ENCODE data around the gene VWA5B1.
"Not testable (repeated sequence)": the region's sequence is repeated elsewhere in the genome, so short reads cannot be mapped to it uniquely, and the experiment has no call there.

VWA5B1 gene

DNA sequence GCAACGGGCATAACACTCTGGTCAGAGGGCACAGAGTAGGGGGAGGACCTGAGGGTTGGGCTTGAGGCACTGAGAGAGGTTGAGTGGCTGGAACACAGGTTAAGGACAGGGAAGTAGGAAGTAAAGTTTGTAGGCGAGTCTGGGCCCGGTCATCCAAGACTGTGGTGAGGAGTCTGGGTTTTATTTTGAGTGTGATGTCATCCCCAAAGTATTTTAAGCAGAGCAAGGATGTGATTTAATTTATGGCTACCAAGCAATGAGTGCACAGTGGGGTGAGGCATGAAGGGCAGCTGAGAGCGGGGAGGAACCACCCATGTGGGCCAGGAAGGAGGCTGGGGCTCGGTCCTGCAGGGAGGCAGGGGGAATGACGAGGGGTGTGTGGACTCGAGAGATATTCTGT lies 11.2 kb upstream of the VWA5B1 start:
- no peak for DNase-seq (ENCODE audit: low spot score)

DNA sequence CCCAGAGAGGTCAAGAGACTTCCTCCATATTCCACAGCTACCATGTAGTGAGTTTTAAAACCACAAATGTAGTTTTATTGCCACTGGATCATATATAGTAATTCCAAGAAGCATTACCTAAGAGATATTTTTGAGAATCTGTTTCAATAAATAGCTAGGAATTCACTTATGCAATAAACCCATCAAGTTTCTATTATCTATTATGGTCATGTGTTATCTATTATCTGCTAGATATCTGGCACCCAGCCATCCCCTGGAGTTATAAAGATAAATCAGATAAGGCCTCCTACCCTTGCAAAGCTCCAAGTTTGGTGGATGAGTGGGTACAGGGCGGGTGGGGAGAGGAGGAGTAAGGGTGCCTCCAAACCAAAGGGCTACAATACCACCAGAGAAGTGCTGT lies 10.3 kb upstream of the VWA5B1 start:
- DNase-seq (ENCODE audit: low spot score) = no peak

DNA sequence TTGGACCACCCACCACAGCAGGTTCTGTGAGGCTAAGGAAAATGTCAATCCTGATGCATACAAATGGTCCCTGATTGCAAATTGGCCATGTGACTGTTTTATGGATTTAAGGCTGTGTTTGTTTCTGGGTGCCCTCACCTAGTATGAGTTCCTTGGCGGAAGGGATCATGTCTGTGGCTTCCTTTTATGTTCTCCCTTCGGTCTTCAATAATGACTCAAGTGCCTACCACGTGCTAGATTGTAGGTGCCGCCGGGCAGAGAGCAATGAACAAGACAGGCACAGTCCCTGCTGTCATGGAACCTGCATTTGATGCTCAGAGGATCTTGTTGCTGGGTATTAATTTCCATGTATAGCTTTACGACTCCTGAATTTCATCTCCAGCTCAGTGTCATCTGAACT lies 9.8 kb upstream of the VWA5B1 start:
- DNase-seq (ENCODE audit: low spot score) = no peak

DNA sequence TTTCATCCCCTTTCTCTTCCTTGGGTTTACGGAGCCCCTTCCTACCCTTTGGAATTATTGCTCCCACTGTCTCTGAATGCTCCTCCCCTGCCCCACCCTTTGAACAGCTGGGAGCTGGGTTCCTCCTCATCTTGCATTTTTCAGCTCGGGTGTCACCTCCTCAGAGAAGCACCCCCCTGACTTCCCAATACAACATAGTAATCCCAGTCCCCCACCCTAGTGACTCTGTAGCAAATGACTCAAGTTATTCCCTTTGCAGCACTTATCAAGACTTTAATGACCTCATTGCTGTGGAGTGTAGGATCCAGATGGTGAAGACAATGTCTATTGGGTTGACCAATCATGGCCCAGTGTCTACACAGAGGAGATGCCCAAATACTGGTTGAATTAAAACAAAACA lies 8.9 kb upstream of the VWA5B1 start:
- no peak for DNase-seq (ENCODE audit: low spot score)

DNA sequence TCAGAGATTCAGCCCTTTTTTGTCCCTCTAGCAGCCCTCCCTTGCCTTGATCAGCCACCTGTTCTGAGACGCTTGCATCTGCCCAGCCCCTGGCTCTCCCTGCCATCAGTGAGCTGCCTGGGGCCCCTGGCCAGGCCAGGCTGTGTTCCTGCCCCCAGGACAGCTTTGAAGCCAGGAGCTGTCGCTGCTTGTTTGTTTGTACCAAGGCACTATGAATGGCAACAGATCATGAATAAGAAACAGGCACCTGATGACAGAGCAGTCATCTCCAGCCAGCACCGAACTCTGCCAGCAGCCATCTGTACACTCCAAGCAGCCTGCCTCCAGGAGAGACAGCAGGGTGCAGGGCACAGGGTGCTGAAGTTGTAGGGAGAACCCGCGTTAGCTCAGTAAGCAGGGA lies 8.1 kb upstream of the VWA5B1 start:
- no peak for DNase-seq (ENCODE audit: low spot score)

DNA sequence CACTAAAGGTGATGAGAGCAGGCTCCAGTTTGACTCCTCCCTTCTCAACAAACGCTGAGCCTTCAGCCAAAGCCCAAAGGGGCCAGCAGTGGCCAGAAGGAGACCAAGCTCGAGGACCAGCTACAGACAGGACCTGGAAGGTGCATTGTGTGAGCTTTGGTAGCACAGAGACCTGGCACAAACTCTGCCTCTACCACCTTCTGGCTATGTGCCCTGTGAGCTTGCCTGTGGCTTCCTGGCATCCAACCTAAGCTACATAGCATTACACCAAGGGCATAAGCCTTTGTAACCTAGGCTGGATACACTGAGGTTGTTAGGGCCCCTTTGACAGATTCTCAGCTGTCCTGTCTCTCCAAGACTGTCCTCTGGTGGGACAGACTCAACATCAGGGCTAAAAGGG lies 6.6 kb upstream of the VWA5B1 start:
- no peak for DNase-seq (ENCODE audit: low spot score)

DNA sequence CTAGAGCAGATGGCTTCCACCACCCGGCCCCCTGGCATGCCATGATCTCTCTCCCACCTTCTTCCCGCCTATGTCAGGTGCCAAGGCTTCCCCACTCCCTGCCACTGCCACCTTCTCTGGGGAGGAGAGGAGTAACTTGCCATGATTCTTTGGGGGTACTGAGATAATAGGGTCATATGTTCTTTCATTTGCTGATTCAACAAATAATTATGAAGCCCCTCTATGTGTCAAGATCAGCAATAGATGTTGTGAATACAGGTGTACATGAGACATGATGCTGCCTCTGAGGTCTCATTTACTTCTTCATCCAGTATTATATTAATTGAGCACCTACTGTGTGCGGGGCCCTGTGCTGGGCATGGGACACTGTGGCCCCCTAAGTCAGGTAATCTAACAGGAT lies 6.0 kb upstream of the VWA5B1 start:
- DNase-seq (ENCODE audit: low spot score) = no peak

DNA sequence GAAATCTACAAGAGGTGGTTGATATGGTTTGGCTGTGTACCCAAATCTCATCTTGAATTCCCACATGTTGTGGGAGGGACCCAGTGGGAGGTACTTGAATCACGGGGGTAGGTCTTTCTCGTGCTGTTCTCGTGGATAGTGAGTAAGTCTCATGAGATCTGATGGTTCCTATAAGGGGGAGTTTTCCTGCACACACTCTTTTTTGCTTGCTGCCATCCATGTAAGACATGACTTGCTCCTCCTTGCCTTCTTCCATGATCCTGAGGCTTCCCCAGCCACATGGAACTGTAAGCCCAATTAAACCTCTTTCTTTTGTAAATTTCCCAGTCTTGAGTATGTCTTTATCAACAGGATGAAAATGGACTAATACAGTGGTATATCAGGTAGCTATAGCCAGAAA lies 5.2 kb upstream of the VWA5B1 start:
- DNase-seq (ENCODE audit: low spot score) = no peak

DNA sequence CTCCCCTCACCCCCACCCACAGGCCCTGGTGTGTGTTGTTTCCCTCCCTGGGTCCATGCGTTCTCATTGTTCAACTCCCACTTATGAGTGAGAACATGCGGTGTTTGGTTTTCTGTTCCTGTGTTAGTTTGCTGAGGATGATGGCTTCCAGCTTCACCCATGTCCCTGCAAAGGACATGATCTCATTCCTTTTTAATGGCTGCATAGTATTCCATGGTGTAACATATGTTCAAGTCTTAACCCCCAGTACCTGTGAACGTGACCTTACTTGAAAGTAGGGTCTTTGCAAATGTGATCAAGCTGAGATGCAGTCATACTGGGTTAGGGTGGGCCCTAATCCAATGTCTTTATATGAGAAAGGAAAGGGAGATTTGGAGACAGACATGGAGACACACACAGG lies 3.0 kb upstream of the VWA5B1 start:
- DNase-seq (ENCODE audit: low spot score) = not testable (repeated sequence)

DNA sequence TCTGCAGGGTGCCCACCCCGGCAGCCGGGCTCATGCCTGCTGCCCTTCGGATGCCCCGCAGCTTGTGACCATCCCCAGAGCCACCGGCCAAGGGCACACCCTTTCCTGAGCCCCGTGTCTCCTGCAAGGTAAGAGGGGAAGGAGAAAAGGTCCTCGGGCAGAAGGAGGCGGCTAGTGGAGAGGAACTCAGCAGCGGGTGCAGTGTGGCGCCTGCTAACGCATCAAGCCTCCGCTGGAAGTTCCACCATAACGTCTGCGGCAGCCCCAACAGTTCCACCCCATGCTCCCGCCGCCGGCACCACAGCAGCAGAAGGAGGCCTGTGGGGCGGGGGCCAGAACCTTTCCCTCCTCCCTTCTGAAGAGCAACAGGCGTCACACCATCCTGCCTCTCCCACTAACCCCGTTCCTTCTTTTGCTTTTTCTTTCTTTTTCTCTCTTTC lies 990 bp downstream of the VWA5B1 start:
- no peak for DNase-seq (ENCODE audit: low spot score)

DNA sequence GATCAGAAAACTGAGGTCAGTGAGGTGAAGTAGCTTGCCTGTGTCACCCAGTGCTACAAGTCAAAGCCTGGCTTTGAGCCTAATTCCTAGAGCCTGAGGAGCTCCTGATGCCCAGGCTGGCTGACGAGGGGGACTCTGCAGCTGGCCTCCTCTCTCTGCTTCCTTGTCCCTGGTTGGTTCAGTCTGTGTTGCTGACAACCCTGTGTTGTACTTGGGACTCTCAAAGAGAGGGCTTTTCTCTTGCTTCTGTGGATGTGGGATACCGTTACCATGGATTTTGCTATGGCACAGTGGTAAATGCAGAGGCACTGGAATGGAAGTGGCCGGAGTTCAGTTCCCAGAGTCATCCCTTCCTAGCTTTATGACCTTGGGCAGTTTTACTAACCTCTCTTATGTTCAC lies 8.0 kb downstream of the VWA5B1 start:
- DNase-seq (ENCODE audit: low spot score) = no peak

DNA sequence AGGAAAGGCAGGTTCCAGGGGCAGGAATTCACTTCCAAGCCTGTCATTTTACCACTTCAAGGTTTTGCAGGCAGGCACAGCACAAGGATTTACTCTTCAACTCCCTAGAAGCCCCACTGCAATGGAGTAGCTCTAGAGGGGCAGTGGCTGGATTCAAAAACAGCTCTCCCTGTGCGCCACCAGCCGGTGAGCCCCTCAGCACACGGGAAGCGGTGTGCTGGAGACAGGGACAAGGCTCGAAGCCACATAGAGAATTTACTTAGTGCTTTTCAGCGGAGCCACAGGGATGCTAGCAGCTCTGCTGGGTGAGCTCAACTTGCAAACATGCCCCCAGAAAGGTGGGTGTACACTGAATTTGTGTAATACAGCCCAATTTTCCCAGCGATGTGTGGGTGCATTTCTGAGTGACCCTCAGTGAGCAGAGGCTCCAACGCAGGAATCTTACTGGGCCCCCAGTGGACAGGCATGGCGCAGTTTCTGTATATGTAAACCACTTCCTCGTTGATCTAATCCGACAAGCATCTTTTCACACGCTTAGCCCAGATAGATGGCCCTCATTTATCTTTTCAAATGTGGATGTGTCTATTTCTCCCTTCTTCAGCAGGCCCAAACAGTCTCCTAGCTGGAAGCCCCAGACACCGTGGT lies 10.9 kb downstream of the VWA5B1 start:
- no peak for DNase-seq (ENCODE audit: low spot score)

DNA sequence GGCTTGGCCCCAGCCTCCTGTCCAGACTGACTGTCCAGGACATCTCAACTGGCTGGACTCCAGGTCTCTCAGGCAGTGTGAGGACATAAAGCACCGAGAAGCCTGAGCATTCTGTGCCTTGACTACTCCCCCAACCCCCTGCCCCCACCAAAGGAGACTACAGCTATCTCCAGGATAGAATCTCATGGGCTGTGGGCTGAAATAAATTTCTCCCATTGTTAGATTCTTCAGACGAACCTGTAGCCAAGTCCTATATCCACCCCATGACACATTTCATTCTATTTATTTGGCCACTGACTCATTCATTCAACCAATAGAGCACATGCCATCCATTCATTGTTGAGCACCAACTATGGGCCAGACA lies 11.4 kb downstream of the VWA5B1 start:
- no peak for DNase-seq (ENCODE audit: low spot score)

DNA sequence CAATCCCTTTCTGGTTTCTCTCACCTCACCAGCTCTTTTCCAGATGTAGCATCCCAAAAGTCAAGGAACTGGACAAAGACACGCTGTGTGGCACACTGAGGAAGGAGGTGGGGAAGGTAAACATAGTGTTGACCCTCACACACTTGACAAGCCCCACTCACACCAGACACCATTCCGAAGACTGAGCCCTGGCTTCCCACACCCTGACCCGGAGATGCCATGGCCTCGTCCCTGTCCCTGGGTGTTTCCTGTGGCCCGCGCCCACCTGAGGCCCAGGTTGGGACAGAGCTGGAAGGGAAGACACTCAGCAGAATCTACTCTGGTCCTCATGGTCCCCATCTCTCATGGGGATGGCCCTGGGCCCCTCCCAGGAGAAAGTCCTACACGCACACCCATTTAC lies 16.4 kb downstream of the VWA5B1 start:
- no peak for DNase-seq (ENCODE audit: low spot score)

DNA sequence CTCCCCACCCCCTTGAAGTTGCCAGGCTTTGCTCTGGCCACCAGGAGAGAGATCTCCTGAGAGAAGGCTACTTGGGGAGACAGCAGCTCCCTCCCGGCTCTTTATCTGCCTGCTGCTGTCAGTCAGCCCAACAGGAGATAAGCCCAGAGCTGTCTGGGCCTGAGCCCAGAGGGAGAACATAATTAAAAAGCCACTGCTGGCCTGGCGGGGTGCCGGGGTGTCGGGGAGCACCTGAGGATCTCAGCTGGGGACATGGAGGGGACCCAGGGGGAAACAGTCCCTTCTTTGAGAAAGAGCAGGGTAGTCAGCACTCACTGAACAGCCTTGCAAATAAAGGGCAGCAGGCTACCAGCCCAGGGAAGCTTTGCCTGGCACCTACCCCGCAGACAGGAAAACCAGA lies 17.9 kb downstream of the VWA5B1 start:
- no peak for DNase-seq (ENCODE audit: low spot score)

DNA sequence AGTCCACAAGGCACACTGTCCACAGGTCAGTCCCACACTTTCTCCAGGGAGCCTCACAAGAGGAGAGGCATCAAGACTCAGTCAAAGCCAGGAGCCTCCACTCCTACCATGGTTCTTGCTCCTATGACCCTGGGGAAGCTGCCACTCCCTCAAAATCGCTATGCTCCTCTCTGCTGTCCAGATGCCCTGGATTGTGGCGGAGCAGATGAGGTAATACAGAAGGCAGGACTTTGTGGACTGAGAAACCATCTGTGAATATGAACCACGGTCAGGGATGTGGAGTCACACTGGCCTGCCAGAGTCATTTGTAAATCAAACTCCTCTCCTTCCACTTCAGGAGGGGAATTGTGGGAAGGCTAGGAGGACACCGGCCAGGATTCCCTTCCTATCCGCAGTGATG lies 20.6 kb downstream of the VWA5B1 start:
- DNase-seq (ENCODE audit: low spot score) = no peak

DNA sequence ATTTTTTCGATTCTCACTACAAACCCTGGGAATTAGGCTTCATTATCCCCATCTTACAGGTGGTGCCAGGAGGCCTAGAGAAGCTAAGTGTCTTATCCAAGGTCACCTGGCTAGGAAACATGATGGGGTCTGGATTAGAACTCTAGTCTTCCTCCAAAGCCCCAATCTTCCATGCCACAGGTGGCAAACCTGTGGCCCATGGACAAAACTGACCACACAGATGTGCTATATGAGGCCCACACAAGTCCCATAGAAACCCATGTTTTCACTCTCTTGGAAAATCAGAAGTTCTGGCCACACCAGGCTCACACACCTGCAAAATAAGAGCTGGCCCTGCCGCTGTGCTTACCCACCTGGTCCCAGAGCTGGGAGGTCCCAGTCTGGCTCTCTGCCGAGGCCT lies 21.6 kb downstream of the VWA5B1 start:
- no peak for DNase-seq (ENCODE audit: low spot score)

DNA sequence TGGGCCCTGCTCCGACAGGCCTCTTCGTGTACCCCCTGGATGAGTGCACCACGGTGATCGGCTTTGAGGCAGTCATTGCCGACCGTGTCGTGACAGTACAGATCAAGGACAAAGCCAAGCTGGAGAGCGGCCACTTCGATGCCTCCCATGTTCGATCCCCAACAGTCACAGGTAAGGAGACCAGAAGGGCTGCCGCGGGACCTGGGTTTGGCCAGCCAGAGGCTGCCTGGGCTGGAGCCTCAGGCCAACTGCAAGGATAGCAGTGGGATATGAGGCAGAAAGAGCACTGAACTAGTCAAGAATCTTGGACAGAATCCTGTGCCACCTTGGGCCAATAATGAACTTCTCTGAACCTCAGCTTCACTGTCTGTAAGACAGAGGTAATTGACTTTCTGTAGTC lies 22.1 kb downstream of the VWA5B1 start:
- DNase-seq (ENCODE audit: low spot score) = no peak

DNA sequence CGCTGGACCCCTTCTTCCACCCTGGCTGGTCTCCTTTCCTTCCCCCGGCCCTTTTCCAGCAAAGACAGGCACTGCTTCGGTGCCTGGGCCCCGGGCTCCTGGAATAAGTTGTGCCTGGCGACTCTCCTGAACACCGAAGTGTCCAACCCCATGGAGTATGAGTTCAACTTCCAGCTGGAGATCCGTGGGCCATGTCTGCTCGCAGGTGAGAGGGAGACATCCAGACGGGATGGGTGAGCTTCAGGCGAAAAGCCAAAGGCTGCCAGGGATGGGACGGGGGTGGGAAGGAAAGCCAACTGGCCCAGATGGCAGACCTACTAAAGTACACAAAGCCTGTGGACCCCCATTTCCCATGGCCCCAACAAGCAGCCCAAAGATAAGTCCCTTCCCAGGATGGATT lies 26.8 kb downstream of the VWA5B1 start:
- DNase-seq (ENCODE audit: low spot score) = no peak

DNA sequence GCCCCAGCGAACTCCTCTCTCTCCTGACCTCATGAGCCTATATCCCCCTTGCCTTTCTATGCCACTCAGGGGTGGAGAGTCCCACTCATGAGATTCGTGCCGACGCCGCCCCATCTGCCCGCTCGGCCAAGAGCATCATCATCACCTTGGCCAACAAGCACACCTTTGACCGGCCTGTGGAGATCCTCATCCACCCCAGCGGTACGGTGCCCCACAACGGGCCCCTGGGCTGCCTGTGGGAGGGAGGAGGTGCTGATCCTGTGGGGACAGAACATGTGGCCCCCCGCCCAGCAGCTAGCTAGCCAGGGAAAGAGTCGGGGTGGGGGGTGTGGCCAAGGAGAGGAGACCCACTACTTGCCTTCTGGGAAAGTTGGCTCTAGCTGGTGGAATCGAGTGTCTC lies 27.8 kb downstream of the VWA5B1 start:
- no peak for DNase-seq (ENCODE audit: low spot score)

DNA sequence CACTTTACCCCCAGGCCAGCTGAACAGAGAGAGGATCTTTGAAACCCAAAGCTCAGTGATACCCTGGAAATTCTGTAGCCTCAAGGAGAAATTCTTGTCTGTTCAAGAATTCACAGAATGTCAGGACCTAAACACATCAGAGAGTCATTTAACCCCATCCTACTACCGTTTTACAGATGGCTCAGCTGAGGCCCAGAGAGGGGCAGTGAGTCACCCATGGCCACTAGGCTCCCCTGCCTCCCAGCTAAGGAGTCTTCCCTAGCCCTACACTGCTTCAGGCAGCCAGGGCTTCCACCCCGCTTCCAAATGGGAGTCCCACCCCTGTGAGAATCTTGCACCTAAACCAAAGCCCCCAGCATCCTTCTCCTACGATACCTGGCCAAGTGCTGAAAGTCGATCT lies 28.3 kb downstream of the VWA5B1 start:
- no peak for DNase-seq (ENCODE audit: low spot score)

DNA sequence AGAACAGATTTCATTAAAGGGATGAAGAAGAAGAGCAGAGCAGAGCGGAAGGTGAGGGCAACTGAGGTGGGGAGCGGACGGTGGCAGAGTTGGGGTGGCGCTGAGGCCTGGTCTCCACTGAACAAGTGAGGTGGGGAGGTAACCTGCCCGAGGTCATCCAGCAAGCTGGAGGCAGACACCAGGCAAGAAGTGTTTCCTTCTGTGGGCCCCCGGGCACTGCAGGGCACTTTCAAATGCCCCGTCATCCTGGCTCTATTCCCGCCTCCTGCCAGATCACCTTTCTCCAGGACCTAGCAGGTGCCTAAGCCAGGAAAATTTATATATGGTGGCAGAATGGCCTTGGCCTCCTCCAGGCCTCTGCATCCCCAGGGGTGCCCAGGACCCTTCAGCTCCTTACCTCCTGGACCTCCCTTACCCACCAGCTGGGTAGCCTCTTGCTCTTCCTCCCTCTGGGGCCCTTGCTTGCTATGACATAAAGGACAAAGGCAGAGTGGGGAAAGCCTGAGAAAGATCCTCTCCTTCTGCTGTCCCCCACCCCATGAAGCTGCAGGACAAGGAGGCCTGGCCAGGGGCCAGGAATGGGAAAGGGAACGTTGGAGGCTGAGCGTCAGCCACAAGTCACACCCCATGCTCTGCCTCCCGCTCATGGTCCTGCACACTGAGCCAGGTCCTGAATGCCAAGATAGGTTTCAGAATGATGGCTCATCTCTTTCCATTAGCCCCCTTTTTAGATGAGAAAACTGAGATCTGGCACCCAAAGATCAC lies 29.0 kb downstream of the VWA5B1 start:
- no peak for DNase-seq (ENCODE audit: low spot score)

DNA sequence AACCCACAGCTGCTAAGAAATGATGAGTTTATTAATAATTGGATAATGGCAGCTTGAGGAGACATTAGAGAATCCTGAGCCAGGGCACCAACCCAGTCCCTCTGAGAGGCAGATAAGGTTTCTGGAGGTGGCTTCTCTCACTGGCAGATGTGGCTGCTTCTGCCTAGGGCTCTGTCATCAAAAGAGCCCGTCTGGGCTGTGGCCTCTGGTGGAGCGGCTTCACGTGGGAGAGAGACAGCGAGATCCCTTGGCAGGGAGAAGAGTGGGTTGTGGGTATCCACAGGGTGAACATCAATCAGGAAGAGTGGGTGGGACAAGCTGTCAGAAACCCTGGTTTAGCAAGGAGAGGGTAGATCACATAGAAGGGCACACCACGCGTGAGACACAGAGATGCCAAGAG lies 30.0 kb downstream of the VWA5B1 start:
- DNase-seq (ENCODE audit: low spot score) = no peak

DNA sequence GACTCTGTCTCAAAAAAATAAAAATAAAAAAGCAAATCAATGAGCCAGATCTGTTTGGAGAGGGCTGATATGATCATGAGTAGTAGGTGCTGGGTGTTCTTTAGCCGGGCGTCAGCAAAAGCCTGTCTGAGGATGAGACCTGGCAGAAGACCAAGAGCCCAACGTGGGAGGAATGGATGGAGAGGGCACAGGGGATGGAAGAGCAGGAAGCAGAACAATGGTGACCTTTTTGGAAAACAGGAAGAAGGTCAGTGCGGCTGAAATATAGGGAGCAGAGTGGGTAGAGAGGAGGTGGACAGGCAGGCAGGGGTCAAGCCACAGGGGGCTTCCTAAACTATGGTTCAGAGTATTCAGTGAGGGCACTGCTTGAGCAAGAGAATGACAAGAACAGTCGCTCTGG lies 30.9 kb downstream of the VWA5B1 start:
- DNase-seq (ENCODE audit: low spot score) = no peak
